ENCODE data around the gene MACROH2A2.
A peak's percentile ranks its signal among the peaks of the same experiment; 100 is the strongest.
"Not testable (repeated sequence)": the region's sequence is repeated elsewhere in the genome, so short reads cannot be mapped to it uniquely, and the experiment has no call there.

Gene MACROH2A2

DNA sequence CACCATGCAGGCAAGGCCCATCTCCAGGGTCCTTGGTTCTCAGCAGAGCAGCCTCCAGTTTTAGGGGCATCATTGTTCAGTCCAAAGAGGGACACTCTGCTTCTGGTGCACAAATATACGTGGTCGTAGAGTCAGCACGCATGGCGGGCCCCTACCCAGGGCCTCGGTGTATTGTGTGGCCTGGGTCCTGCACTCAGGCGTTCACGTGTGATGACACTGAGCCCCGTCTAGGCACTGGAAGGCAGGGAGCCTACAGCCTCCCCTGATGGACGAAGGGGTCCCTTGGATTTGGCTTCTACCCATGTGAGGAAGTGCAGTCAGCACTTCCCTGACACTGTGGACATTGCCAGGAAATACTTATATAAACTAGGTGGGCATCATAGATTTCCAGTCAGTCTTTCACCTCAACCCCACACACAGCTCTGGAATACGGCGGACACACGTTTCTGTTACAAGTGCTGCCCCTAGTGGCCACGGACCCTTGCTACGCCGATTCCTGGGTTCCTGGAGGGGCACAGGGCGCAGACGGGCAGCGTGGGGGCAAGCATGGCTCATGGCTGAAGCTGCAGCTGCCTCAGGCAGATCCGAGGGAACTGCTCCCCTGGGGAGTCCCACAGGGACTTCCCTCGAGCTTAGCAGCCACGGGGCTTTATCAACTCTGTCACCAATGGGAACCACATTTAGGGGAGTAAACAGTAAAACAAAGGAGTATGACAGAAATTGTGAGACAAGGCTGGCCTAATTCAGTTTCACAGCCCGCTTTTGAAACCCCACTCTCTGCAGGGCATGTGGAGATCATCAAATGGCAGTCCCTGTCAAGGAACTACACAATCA is 54.5 kb downstream of the MACROH2A2 start:
- no peak for DNase-seq

GRCh38 chr10:70109064-70109729 is 56.6 kb downstream of the MACROH2A2 start:
- no peak for DNase-seq

DNA sequence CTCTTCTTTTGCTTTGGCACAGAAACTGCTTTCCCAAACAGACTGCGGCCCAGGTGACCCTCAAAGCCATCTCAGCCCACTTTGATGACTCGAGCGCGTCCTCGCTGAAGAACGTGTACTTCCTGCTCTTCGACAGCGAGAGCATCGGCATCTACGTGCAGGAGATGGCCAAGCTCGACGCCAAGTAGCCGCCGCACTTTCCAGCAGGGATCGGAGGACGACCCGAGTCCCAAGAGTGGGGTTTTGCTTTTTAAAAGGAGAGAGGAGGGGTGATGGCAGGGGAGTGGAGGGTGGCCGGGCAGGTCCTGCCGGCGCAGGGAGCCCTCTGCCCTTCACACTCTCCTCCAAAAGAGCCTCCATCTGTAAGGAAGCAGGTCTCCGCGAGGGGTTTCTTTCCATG is 58.9 kb downstream of the MACROH2A2 start:
- no peak for DNase-seq

DNA sequence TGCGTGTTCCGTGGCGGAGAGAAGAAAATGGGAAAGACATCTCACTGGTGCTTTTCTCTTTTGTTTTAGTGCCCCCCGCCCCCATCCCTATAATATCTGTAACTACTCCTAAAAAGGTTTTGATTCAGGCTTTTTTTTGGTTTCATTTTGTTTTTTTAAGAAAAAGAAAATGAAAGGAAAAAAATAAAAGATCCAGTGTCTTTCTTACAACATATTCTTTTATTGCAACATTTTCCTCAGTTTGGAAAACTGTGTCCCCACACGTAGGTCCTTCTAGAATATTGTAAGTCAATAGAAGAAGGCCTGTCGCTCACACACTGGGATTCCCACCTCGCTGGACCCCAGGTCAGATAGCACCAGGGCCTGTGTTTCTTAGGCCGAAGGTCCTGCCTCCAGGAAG is 59.4 kb downstream of the MACROH2A2 start:
- DNase-seq = no peak

DNA sequence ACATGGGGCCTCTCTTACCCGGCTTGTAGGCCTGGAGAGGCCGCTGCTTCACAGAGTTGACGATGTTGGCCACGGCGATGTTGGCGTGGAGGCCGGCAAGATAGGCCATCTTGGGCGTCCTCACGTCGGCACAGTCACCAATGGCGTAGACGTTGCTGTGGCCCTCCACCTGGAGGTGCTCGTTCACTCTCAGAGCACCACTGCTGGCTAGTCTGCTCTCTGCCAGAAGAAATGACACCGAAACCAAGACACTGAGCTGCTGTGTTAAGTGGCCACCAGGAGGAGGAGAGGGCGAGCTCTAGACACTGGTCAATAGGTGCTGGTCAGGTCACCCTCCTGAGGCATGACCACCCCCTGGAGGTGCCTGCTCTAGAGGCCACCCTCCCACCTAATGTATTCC is 62.3 kb downstream of the MACROH2A2 start:
- DNase-seq = no peak

DNA sequence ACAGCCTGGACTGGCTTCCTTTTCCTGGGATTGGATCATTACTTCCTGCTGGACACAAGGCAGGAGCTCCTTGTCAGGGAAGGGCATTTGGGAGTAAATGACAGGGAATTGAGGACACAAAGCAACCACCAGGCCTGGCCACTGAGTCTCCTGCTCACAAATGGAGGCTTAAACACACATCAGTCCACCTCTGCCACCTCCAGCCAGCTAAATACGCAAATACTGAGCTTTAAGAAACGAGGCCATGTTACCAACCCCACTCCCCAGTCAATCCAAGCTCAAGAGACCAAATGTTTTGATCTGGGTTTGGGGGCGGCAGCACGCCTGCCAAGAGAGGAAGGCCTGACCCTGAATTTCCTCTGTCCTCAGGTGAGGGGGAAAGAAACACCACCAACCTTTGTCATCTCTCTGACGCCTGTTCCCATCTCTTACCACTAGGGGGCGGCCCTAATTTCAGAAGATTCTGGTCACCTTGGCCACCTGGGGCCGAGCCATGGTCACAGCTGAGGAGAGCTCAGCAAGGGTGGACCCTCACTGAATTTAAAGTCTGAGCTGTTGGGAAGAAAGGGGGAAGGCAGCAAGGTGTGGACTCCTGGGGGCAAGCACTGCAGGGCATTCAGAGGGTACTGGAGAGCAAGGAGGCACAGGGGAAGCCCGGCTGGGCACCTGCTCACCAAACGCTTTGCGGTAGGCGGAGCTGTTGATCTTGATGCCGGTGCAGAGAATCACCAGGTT is 63.5 kb downstream of the MACROH2A2 start:
- DNase-seq = peak; percentile 49

GRCh38 chr10:70117646-70118045 is 65.0 kb downstream of the MACROH2A2 start:
- no peak for DNase-seq

DNA sequence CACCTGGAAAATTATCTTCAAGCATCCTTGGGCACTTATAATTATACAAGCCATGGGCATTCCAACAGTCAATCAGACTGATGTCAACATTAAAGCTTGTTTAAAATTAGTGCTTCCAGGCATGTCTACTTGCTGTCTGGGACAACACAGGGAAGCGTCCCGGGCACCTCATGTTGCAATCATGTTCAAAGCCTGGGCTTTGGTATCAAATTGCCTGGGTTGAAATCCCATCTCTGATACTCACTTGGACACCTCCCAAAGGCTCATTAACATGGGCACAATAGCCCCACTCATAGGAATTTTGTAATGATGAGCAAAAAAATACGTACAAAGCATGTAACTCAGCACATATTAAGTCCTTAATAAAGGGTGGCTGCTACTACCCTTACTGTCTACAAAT is 65.5 kb downstream of the MACROH2A2 start:
- DNase-seq = no peak

DNA sequence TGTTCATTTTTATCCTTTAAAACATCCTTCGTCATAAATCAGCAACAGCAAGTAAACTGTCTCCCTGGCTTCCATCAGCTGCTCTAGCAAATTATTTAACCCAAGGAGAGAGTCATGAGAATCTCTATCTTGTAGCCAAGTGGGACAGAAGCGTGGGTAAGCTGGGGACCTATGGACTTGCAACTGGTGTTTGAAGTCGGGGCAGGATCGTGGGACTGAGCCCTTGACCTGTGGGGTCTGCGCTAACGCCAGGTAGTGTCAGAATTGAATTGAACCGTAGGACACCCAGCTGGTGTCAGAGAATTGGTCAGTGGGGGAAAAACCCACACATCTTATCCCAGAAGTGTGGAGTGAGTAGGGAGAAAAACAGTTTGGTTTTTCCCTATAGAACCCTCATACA is 66.6 kb downstream of the MACROH2A2 start:
- DNase-seq = no peak

DNA sequence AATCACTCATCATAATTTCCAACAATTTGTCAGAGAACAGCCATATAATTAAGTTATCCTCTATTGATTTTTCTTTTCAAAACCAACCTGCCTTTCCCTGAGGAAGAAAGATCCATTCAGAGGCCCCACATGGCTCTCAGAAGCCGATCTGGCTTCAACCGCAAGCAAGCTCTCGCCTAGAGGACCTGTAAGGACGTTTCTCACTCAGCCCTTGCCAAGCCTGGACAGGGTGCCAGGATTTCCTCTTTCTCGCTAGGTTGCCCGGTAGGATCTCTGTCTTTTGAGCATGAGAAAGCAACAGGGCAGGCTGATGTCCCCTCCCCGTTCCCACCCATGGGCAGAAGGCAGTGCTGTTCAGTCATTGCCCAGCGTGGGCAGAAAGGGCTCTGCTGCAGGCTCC is 67.0 kb downstream of the MACROH2A2 start:
- DNase-seq = no peak

DNA sequence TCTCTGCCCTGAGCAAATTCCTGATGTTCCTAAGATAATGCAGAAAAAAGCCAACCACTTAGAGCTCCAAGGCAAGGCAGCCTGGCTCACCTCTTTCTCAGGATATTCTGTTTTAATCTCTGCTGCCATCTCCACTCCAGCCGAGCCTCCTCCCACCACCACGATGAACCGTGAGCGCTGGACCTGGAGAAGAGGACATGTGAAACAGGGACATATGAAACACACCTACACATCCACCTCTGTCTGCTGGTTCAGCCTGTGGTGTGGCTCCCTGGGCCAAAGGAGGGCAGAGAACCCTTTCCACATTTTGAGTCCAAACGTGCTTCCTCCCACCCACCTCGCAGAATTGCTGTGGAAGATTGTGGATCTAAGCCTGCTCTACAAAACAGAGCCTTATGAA is 67.8 kb downstream of the MACROH2A2 start:
- DNase-seq = no peak

DNA sequence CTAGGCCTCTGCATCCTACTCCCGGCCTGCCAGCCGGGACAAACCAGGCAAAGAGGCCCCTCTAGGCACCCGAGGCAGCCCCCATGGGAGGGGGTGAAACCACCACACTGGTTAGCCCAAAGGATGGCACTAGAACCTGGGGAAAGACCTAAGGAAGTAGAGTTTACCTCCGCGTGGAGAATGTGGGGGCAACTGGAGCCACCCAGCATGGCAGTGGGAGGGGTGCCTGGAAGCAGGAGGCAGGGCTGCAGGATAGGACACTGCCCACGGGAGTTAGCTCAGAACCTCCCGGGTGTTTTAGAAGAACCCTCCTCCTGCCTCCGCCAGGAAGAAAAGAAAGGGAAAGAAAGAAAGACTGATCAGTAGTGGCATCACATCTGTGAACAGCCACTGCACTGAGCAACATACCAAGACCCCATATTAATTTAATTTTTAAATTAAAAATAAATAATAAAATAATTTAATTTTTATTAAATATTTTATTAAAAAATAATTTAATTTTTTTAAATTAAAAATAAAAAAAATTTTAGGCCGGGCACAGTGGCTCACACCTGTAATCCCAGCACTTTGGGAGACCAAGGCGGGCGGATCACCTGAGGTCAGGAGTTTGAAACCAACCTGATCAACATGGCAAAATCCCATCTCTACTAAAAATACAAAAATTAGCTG is 68.8 kb downstream of the MACROH2A2 start:
- no peak for DNase-seq

- DNase-seq = no peak
These were observed 70.1 kb downstream of the MACROH2A2 start for GRCh38 chr10:70122742-70123141.

DNA sequence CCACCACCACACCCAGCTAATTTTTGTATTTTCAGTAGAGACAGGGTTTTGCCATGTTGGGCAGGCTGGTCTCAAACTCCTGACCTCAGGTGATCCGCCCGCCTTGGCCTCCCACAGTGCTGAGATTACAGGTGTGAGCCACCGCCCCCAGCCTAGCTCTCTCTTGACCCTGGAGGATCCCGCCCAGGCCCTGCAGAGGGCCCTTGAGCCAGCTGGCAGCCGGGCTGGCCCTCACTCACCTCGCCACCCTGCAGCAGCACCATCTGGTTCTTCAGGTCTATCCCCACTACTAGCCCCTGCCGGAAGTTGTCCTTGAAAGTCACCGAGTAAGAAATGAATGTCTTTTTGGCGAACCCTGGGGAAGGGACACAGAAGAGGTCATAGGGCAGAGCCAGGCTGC is 70.5 kb downstream of the MACROH2A2 start:
- not testable (repeated sequence) for DNase-seq

DNA sequence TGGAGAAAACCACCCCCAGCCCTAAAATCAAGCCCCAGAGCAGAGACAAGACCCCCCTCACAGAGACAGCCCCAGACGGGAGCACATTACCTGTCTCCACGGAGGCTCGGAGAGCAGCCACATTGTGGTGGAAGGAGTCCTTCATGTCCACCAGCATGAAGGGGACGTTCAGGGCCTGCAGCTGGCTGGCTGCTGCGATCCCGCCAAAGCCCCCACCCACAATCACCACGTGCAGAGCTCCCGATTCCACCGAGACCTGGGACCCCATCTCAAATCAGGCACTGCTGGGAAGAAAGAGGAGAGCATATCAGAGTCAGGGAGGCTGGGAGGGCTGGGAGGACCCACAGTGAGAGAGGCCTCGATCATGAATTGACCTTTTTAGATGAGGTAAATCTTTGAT is 71.2 kb downstream of the MACROH2A2 start:
- no peak for DNase-seq

- DNase-seq = no peak
These were observed 71.8 kb downstream of the MACROH2A2 start for GRCh38 chr10:70124415-70124814.

DNA sequence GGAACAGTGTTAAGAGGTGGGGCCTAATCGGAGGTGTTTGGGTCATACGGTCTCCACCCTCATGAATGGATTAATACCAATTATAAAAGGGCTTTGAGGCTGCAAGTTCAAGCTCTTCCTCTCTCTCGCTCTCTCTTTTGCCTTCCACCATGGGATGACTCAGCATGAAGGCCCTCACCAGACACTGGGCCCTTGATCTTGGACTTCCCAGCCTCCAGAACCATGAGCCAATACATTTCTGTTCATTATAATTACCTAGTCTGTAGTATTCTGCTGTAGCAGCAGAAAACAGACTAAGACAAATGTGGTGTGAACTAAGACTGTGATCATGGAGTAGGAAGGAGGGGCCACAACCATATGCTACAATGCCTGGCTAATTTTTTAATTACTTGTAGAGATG is 72.3 kb downstream of the MACROH2A2 start:
- DNase-seq = no peak

GRCh38 chr10:70125918-70126552 is 73.4 kb downstream of the MACROH2A2 start:
- DNase-seq = no peak

DNA sequence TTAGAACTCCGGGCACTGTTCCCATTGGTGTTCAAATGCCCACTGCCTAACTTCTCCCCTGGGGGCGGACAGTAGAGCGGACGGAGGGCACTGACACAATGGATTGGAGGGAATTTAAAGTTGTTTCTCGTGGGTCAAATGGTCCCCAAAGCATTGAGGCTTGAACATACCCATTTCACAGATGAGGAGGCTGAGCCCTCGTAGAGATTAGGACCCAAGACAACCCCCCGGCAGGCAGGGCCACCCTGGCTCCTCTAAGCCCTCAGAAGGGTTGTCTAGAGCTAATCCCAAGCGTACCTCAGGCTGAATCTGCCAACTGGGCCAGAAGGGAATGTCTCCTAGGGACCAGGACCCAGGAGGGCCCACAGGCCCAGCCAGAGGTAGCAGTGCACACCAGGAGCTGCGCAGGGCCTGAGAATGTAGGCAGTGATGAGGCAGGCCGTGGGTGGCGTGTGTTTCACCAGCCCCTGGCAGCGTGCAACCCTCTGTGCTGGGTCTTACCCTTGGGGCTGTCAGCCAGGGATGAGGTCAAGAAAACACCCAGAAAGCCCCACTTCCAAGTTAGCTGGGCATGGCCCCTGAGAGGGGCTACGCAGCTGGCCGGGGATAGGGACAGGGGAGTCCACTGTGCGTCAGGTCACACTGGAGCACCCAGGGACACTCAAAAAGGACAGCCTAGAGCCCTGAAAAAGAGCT is 74.2 kb downstream of the MACROH2A2 start:
- no peak for DNase-seq

- no peak for DNase-seq
These were observed 78.4 kb downstream of the MACROH2A2 start for GRCh38 chr10:70130878-70131559.

- DNase-seq = no peak
These were observed 78.9 kb downstream of the MACROH2A2 start for GRCh38 chr10:70131560-70131937.
